ENCODE data around the gene H1-8.

GRCh38 chr3:129549805-129550204 lies 6.8 kb downstream of the H1-8 start:
- TF ChIP-seq CTCF (IDR thresholded peaks at IDR 0.05) (no peak), POLR2A (IDR thresholded peaks at IDR 0.05) (no peak)
